SK-N-MC (cell line): ENCODE results near the gene GBE1.

Experiments
- EZH2 ChIP-seq: fragments of 200-600 bp; sonication (generic); IDR thresholded peaks from one replicate; pipeline ENCODE4 v1.6.1; 2017; ENCODE audit warnings: antibody characterized with exemption
- POLR2AphosphoS5 ChIP-seq: IDR thresholded peaks from 2 replicates; pipeline ENCODE4 v1.6.1; 2012; ENCODE audit warnings: mild to moderate bottlenecking, low read depth, low read length, borderline replicate concordance

- TF ChIP-seq EZH2 (no peak), POLR2AphosphoS5 (no peak)
Measured at GRCh38 chr3:81713031-81713430, 48.4 kb downstream of the GBE1 start.
